ENCODE results near the gene AP1G2.
A peak's percentile ranks its signal among the peaks of the same experiment; 100 is the strongest.

Gene AP1G2

DNA sequence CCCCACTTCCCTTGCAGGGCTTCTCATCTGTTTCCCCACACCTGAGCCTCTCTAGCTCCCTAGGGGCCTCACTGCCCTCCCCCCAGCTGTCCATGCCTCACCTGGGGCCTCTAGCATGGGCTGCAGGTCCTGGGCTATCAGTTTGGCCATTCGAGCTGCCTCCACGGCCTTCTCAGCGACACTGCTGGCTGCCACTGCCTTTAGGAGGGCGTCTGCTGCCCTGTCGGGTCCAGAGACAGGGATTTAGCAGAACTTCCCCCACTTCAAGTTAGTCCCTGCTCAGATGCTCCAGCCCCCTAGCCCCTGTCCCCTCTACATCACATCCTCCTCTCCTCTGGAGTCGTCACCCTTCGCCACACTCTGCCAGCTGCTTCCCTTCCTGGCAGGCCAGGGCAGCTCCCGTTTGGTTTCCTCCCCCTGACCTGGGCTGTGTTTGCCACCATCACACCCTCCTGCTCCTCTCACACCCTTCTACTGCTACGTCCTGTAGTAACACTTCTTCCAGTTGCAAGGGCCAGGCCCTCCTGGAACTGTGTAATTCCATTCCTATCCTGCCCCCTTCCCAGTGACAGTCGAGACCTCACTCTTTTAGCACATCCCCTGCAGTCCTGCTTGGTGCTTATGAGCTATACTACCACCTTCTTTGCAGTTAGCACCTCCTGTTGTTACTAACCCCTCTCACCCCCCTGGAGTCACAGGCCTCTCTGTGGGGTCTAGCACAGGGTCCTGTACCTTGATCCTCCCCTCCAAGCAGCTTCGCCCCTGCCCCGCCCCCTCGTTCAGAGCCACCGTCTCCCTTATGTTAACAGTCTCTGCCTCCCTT lies 4.3 kb upstream of the AP1G2 start:
- DNase-seq (ENCODE audit: low read depth in 1 of 2, low spot score in 1 of 2): no peak

DNA sequence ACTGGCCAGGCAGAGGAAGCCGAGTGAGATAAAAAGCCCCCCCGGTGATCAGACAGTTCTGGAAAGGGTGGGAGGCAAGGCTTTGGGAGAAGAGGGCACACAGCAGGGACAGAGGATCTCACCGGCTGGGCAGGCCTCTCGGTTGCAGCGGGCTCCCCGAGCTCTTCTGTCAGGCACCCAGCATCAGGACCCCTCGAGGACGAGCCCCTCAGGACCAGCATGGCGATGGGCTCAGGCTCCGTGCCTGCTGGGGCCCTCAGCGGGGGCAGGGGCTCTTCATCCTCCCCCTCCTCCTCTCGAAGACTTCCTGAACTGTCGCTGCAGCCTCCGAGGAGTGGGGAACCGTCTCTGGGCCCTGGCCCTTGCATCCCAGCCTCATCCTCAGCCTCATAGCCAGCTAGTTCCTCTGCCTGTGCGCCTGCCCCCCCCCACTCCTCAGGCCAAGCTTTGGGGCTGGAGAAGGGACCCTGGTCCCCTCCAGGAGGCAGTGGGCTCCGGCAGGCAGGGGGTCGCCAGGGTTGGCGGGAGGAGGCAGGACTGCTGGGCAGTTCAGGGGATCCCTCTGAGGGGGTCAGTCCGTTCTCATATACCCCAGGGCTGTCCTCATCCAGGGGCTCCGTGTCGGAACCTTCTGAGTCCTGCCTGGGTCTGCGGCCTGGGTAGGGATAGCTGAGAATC lies 3.4 kb upstream of the AP1G2 start:
- no peak for DNase-seq (ENCODE audit: low read depth in 1 of 2, low spot score in 1 of 2)

DNA sequence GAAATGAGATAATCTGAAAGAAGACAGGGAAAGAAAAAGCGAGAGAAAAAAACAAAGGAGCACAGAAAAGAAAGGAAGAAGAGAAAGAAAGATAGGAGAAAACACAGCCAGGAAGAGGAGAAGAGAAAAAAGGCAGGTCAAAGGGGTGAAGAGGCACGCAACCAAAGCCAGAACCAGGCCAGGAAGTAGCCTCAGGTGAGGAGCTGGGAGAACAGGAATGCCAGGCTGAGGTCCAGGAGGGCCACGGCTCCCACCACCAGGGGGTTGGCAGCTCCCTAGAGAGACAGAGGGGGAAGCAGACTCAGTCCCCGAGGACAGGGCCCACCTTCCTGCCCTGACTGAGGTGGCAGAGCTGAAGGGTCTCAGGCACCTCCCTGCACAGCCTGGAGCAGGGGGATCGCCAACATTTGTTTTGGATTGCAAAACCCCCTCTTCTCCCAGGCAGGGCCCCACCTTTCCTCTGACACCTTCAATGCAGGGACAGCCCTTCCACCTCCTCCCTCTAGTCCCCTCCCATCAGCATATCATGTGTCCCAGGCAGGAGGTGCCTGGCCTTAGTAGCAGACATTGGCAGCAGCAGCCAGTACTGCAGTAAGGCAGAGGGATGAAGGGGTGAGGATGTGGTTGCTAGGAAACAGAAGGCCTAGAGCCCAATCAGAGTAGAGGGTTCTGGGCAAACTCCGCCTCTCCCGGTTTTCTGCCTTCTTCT lies 2.0 kb upstream of the AP1G2 start:
- DNase-seq (ENCODE audit: low read depth in 1 of 2, low spot score in 1 of 2): no peak

DNA sequence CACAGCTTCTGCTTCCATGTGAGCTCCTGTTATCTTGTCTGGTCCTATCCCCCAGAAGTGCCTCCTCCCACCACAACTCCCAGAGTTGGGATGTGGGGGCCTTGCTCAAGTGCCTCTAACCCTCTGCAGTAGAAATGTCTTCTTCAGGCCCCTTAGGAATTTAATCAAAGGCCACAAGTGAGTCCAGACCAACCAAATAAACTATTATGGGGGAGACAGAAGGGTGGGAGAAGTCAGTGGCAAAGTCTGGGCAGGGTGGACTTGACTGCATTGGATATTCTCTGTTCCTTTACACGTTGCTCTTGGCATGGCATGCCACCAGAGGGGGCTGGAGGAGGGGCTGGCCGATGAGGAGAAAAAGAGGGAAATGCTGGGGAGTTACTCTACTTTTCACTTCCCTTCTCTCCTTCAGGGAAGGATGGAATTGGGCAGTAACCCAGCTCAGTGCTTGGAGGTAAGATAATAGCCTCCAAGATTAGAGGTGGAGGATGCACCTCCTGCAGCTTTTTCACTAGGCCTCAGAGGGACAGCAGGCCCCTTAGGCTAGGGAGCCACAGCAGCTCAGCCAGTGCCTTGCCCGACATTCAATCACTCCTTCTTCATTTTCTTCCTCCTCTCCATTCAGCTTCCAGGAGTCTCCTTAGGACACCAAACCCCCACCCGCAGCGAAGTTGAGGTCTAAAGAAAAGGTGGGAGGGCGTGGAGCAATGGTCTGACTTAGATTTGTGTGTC lies 1.2 kb upstream of the AP1G2 start:
- DNase-seq (ENCODE audit: low read depth in 1 of 2, low spot score in 1 of 2): no peak

DNA sequence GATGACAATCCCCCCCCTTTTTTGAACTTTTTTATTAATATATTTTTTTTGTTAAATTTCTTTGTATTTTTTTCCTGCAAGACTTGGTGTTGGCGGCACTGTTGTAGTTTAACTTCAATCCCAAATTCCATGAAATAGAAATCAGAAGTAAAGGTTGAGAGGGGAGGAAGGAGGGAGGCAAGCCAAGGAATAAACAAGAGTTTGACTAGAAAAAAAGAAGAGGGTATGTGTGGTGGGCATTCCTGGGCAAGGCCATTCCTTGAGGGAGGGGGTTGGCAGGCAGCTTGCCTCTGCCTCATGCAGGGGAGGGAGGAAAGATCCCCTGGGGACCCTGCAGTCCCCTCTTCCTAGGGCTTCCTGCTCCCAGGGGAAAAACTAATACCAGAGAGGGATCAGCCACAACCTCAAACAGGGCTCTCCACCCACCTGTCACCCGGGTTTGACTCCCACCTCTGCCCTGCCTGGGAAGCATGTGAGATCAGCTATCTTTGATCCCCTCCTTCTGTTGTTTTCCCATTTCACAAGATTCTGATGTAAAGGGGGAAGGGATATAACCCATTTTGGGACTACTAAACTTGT lies 519 bp upstream of the AP1G2 start:
- DNase-seq (ENCODE audit: low read depth in 1 of 2, low spot score in 1 of 2): no peak

DNA sequence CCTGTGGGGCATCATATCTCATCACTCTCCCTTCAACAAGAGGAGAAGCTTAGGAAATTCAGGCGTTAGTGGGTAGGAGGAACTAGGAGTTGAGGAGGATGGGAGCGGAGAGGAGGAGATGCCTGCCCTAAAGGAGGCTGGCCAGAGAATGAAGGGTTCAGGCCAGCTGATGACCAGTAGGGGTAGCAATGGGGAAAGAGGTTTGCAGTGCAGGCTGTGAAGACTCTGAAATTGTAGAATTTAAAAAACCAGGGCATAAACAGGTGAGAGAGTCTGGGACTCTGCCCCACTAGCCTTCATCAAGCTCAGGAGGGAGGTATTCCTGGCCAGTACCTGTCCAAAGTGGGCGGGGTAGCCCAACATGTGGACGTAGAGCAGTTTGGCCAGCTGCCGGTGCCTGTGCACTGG lies 809 bp downstream of the AP1G2 start:
- no peak for DNase-seq (ENCODE audit: low read depth in 1 of 2, low spot score in 1 of 2)

DNA sequence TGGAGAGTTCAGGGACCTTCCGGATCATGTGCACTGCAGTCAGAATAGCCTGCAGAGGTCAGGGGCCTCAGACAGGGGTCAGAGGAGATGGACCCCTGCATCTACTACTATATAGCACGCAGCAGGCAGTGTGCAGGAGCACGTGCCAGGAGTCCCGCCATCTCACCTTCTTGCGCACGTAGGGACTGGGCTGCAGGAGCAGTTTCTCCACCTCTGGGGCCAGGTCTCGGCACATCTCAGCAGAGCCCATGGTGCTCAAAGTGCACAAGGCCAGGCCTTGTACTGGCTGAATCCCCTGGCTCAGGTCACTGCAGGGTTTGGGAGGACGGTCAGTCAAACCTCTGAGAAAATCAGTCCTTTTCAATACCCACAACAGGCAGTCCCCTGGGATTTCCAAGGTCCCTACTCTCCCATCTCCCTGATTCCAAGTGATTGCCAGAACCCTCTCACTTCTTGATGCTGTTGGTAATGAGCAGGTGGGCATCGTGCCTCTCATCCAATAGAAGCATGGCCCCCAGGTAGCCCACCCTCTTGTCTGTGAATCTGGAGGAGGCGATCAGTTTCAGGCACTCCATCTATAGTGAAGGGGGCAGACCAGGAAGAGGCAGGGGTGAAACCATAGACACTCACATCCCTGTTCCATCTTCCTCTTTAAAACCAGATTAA lies 1.3 kb downstream of the AP1G2 start:
- DNase-seq (ENCODE audit: low read depth in 1 of 2, low spot score in 1 of 2): no peak

DNA sequence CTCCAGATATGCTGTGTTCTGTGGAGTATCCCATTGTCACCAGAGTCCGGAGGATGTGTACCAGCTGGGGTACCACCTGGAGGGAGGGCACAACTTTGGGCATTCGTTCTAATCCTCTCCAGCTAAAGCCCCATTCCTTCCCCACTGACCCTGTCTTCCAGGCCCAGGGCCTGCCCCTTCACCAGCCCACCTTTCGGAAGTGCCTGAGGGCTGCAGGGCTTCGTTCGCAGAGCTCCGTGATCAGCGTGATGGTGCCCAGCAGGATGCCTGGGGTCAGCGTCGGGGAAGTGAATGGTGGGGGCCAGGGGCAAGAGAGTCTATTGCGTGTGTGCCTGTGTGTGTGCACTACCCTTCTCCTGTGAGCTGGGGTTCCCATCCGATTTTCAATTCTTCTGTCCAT lies 2.0 kb downstream of the AP1G2 start:
- DNase-seq (ENCODE audit: low read depth in 1 of 2, low spot score in 1 of 2): no peak

DNA sequence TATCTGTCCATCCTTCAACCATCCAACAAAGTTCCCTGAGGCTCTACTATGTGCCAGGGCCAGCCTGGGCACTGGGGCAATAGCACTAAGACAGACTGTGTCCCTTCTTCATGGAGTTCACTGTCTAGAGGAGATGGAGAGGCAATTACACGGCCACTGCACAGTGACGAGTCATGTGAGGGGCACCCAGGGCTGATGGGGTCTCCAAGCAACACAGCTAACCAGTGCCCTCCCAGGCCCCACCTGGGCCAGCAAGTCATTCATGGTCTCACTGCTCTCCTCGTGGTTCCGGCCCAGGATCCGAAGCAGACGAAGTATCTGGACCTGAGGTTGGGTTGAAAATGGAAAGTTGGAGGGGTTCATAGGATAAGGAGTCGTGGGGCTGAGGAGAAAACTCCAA lies 2.7 kb downstream of the AP1G2 start:
- DNase-seq (ENCODE audit: low read depth in 1 of 2, low spot score in 1 of 2): no peak

DNA sequence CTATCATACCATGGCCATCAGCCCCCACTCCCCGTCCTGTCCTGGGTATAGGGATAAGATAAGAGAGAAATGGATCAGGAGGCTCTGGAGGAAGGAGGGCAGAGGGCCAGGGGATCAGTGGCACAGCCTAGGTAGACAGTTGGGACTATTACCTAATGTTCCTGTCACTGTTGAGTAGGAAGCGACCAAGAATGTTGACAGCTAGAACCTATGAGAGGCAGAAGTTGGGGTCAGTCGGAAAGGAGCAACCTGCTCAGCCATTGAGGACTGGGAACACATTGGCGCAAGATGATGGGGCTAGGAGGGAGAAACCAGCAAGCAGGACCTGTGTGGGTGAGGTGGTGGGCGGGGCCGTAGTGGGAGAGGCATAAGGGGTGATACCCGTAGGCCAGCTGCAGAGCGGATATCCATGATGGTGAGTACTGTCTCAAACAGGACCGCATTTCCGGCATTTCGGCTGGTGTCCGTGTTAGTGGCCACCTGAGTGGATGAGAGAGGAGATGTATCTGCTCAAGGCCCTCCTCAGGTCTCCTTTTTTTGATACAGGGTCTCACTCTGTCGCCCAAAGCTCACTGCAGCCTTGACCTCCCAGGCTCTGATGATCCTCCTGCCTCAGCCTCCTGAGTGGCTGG lies 3.3 kb downstream of the AP1G2 start:
- DNase-seq (ENCODE audit: low read depth in 1 of 2, low spot score in 1 of 2): no peak

DNA sequence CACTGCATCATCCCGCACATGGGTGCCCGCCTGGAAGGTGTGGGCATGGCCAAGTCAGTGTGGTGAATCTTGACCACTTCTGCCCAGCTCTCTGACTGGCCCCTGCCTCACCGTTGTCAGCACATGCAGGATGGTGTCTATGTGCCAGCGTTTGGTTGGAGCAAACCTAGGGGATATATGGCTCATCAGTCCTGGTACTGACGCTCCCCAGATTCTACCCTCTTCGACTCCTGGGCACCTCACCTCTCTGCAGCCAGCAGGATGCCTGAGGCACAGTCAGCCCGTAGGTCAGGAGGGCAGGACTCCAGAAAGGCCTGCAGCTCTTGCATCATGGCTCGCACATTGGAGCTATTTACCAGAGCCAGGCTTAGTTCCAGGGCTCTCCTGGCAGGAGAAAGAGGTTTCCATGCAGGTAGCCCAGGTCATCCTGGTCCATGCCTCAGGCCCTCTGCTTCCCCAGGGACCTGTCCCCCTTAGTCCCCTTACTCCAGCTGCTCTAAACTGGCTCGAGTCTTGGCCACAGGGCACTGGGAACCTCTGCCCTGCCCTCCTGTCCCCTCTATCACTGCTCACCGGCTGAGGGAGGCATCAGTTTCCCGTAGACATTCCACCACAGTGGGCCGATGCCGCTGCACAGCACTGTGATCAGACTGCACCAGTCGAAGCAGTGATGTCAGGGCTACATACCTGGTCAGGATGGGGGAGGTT lies 4.0 kb downstream of the AP1G2 start:
- no peak for DNase-seq (ENCODE audit: low read depth in 1 of 2, low spot score in 1 of 2)

DNA sequence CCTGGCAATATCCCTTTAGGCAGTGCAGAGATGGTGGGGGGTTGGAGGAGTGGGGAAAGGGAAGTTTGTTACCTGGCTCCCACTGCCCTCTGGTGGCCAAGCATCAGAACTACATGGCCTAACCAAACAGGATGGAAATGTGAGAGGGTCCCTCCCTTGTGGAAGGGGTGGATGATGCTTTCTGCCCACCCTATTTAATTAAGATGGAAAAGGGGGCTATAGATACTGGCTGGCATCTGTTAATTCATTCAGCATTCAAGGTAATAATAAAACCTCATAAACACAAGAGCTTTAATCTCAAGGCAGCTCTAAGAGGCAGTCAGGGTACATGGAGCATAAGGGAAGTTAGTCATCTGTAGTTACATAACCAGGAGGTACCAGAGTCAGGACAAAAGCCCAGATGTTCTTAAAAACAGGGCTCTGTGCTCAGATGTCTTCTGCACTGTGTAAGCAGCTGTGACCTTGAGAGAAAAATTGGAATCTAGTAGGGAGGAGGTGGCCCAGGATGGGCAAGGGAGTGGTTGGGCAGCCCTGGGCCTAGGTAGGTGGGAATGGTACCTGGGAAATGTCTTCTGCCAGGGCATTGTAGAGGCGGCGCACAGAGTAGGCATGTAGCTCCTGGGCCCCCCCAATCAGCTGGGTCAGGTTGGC lies 4.6 kb downstream of the AP1G2 start:
- DNase-seq (ENCODE audit: low read depth in 1 of 2, low spot score in 1 of 2): peak in 1 of 2 donors; percentile 32

DNA sequence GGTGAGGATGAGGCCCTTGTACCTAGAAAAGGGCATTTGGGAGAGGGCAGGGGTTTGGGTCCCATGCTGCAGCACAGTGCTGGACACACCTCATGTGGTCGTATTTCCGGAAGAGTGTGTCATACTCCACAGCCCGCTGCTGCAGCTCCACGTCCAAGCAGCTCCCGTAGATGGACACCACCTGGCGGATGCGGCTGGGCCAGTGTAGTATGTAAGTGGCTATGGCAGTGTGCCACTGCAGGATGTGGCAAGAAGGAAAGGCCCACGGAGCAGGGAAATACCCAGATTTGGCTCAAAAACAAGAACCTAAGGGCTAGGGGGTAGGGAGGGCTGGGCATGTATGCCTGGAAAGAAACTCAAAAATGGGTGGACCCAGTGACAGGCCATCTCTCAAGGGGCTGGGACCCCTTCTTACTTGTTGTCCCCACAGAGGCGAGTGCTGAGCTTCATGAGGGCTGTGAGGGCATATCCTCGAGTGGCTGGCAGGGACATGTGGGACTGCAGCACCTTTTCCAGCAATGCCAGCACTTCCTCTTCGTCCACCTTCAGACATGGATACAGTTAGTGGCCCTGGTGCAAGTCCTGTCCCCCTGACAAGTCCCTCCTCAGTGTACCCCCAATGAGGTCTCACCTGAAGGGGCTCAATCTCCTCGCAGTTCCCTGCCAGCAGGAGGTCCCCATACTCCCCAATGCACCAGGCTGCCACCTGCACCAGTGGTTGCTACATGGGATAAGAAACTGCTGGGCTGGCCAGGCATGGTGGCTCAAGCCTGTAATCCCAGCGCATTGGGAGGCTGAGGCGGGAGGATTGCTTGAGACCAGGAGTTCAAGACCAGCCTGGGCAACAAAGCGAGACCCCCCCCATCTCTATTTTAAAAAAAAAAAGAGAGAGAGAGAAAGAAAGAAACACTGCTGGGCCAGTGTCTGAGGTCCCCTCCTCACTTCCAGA lies 5.4 kb downstream of the AP1G2 start:
- no peak for DNase-seq (ENCODE audit: low read depth in 1 of 2, low spot score in 1 of 2)

DNA sequence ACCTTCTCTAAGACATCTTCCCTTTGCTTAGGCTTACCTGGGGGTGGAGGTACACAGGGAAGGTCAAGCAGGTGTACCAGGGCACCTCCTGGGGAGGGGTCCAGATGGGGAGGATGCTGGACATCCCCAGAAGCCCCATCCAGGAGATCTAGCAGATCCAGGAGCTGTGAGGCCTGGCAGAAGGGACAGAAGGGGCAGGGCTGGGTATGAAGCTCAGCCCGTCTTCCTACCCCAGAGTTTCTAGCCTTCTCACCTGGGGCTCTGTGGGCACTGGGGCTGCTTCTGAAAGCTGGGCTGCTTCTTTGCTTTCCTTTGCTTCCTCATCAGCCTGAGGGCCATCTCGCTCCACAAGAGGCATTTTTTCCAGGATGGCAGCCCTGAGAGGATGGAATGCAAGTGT lies 6.3 kb downstream of the AP1G2 start:
- no peak for DNase-seq (ENCODE audit: low read depth in 1 of 2, low spot score in 1 of 2)

DNA sequence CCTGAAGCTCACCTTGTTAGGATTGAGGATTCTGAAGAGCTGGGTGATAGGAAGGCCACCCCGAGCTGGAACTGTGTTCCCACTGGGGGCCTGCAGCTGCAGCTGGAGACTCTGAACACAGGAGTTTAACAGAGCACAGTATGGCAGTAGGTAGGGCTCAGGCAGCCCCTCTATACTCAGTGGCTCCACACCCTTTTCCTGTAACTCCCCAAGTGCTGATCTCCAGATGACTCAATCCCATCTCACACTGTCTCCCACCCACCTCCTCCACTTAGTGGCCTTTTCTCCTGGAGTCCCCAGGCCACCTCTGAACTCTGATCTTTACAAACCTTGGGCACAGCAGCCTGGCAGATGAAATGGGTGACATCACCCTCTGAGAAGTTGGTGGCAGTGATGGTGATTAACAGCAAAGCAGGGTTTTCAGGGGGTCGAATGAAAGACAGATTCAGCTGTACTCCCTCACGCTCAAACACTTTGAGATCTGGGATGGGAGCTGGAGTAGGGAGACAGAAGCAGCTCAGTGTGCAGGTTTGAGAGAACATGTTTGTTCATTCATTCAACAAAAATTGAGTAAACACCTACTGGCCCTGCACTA lies 7.6 kb downstream of the AP1G2 start:
- DNase-seq (ENCODE audit: low read depth in 1 of 2, low spot score in 1 of 2): no peak

DNA sequence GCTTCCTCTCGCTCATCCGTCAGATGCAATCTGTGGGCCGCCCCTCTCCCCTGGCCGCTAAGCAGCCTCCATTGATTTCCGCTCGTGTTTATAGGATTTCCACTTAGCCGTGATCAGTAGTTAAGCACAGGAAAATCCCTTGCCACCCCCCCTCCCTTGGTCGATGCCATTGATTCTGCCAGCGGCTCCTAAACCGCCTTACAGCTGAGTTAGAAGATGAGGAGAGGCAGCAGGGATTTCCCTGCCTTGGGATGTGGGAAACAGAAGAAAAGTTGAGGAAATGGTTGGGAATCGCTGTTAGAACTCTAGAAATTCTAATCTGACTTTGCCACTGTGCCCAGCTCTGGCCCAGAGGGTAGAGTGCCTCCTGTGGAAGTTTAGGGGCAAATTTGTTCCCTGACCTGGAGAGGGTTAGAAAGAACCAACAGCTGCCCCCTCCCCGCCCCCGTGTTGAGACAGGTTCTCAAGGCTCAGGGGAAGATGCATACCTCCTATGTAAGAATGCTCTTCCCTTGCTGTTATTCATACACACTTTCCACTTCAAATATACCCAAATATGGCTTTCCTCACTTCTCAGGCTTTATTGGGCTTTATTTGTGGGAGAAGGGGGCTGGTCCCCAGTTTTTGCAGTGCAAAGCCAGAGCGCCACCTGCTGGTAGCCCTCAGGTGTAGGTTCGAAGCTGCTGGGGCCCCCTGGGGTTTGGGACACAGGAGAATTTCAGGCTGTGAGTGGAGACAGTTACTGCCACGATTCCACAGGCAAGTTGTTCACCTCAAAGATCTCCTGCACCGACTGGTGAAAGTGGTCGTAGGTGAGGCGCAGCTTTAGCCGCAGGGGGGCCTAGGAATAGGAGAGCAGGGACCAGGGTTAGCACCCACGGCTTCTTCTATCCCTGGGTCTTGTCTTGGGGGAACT lies 8.3 kb downstream of the AP1G2 start:
- DNase-seq (ENCODE audit: low read depth in 1 of 2, low spot score in 1 of 2): peak; percentile 42 to 44
